ENCODE measurements around the gene PROP1.
"Not testable (repeated sequence)": the region's sequence is repeated elsewhere in the genome, so short reads cannot be mapped to it uniquely, and the experiment has no call there.

- TF ChIP-seq ZEB2, CTCF, ZNF112, ZBTB17, KLF1 (tag by site-specific recombination; IDR thresholded peaks at IDR 0.05): not testable (repeated sequence)
Observed at GRCh38 chr5:177943805-177944736, 52.0 kb downstream of the PROP1 start.
